Ishikawa (cell line): ENCODE results near the gene DRD1.

Experiments used
- EP300 ChIP-seq: IDR thresholded peaks from 2 replicates; pipeline ENCODE4 v1.6.1; 2012; ENCODE audit warnings: borderline replicate concordance
- FOXM1 ChIP-seq: IDR thresholded peaks from 2 replicates; pipeline ENCODE4 v1.6.1; 2012; ENCODE audit warnings: low read depth, borderline replicate concordance
- REST ChIP-seq: IDR thresholded peaks from 2 replicates; pipeline ENCODE4 v1.6.1; 2012; ENCODE audit warnings: low read depth, mild to moderate bottlenecking
- TCF12 ChIP-seq: IDR thresholded peaks from 2 replicates; pipeline ENCODE4 v1.6.1; 2012; ENCODE audit warnings: low read depth
- TEAD4 ChIP-seq: IDR thresholded peaks from 2 replicates; pipeline ENCODE4 v1.6.1; 2012
- YY1 ChIP-seq: IDR thresholded peaks from 2 replicates; pipeline ENCODE4 v1.6.1; 2012; ENCODE audit warnings: low read depth
- ZBTB7A ChIP-seq: IDR thresholded peaks from 2 replicates; pipeline ENCODE4 v1.6.1; 2012; ENCODE audit warnings: low read depth
- TF ChIP-seq, protein P1 (sequence below): IDR thresholded peaks from 2 replicates; pipeline ENCODE4 v1.6.1; 2012

GRCh38 chr5:175443514-175444059, 395 bp downstream of the DRD1 start:
- TF ChIP-seq EP300 = no peak
- no peak for TF ChIP-seq ZBTB7A
- TF ChIP-seq YY1 = no peak
- TF ChIP-seq, protein P1, sequence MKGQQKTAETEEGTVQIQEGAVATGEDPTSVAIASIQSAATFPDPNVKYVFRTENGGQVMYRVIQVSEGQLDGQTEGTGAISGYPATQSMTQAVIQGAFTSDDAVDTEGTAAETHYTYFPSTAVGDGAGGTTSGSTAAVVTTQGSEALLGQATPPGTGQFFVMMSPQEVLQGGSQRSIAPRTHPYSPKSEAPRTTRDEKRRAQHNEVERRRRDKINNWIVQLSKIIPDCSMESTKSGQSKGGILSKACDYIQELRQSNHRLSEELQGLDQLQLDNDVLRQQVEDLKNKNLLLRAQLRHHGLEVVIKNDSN = no peak
- TF ChIP-seq FOXM1 = no peak
- no peak for TF ChIP-seq TCF12
- TF ChIP-seq TEAD4 = no peak
- TF ChIP-seq REST = no peak
